GM23338 (cell line): Measurements from ENCODE around the gene MTCL1. TPM values are rescaled to one million over a fixed set of nuclear protein-coding genes. Genes with fewer than 3 reads are reported as not detected.

Experiments
- ATAC-seq: fragments of 200-7000 bp; cut with Tn5 transposase; 3 replicates; pipeline ENCODE4 v1.9.1; 2020
- DNase-seq: peaks from one replicate; pipeline ENCODE4 v3.0.0-alpha.2; 2015; ENCODE audit warnings: low spot score
- H2AFZ ChIP-seq: fragments of 200-600 bp; sonication (generic); 2 replicates; pipeline ENCODE4 v1.8.0; 2016; ENCODE audit warnings: antibody characterized with exemption, mild to moderate bottlenecking, moderate library complexity
- H3F3A ChIP-seq: fragments of 200-600 bp; sonication (generic); replicated peaks from 2 replicates; pipeline ENCODE4 v1.8.0; 2017; ENCODE audit warnings: antibody characterized with exemption, mixed run types, low read depth
- H3K27ac ChIP-seq: fragments of 200-600 bp; sonication (generic); 2 replicates; pipeline ENCODE4 v1.6.1; 2016; ENCODE audit warnings: low read depth
- H3K27me3 ChIP-seq: fragments of 200-600 bp; sonication (generic); 2 replicates; pipeline ENCODE4 v1.8.0; 2016; ENCODE audit warnings: mild to moderate bottlenecking, mixed run types, moderate library complexity; ENCODE audit not compliant: insufficient read depth
- H3K36me3 ChIP-seq: fragments of 200-600 bp; sonication (generic); 2 replicates; pipeline ENCODE4 v1.8.0; 2016; ENCODE audit warnings: mild to moderate bottlenecking; ENCODE audit not compliant: insufficient read depth
- H3K4me1 ChIP-seq: fragments of 200-600 bp; sonication (generic); 2 replicates; pipeline ENCODE4 v1.8.0; 2016; ENCODE audit warnings: mild to moderate bottlenecking, moderate library complexity; ENCODE audit not compliant: insufficient read depth
- H3K4me2 ChIP-seq: fragments of 200-600 bp; sonication (generic); 2 replicates; pipeline ENCODE4 v1.7.1; 2017; ENCODE audit warnings: mixed run types
- H3K4me3 ChIP-seq: fragments of 200-600 bp; sonication (generic); 2 replicates; pipeline ENCODE4 v1.6.1; 2016; ENCODE audit warnings: mixed run types
- H3K79me2 ChIP-seq: fragments of 200-600 bp; sonication (generic); replicated peaks from 2 replicates; pipeline ENCODE4 v1.8.0; 2017; ENCODE audit warnings: mild to moderate bottlenecking; ENCODE audit not compliant: insufficient read depth
- H3K9me2 ChIP-seq: fragments of 200-600 bp; sonication (generic); 2 replicates; pipeline ENCODE4 v1.8.0; 2017; ENCODE audit not compliant: insufficient read depth
- H4K20me1 ChIP-seq: fragments of 200-600 bp; sonication (generic); replicated peaks from 2 replicates; pipeline ENCODE4 v1.8.0; 2017; ENCODE audit warnings: mild to moderate bottlenecking; ENCODE audit not compliant: insufficient read depth
- H3K27ac Mint-ChIP-seq: 2 replicates; pipeline ENCODE4 v1.8.0; 2020; ENCODE audit warnings: inconsistent platforms, mild to moderate bottlenecking, moderate library complexity, mixed read lengths
- H3K27me3 Mint-ChIP-seq: 3 replicates; pipeline ENCODE4 v1.8.0; 2022; ENCODE audit warnings: low read depth, mild to moderate bottlenecking, moderate library complexity, mixed read lengths, inconsistent platforms; ENCODE audit not compliant: insufficient read depth, poor library complexity
- H3K36me3 Mint-ChIP-seq: 3 replicates; pipeline ENCODE4 v1.8.0; 2021; ENCODE audit warnings: low read depth, mild to moderate bottlenecking, inconsistent platforms, moderate library complexity, mixed read lengths
- H3K4me1 Mint-ChIP-seq: 3 replicates; pipeline ENCODE4 v1.8.0; 2020; ENCODE audit warnings: mild to moderate bottlenecking, inconsistent platforms, mixed read lengths
- H3K4me3 Mint-ChIP-seq: 3 replicates; pipeline ENCODE4 v1.8.0; 2021; ENCODE audit warnings: moderate library complexity, mild to moderate bottlenecking, inconsistent platforms, mixed read lengths
- H3K9me3 Mint-ChIP-seq: 3 replicates; pipeline ENCODE4 v1.8.0; 2020; ENCODE audit warnings: moderate library complexity, mild to moderate bottlenecking, inconsistent platforms, mixed read lengths
- CREB1 ChIP-seq: fragments of 250-450 bp; sonication (Bioruptor Pico); IDR thresholded peaks from 2 replicates; pipeline ENCODE4 v1.5.0; 2020; ENCODE audit warnings: low read depth, mild to moderate bottlenecking, moderate library complexity
- EZH2 ChIP-seq: fragments of 200-600 bp; sonication (generic); IDR thresholded peaks from one replicate; pipeline ENCODE4 v1.8.0; 2017; ENCODE audit warnings: antibody characterized with exemption, mild to moderate bottlenecking, low read depth; ENCODE audit not compliant: unreplicated experiment
- EZH2phosphoT487 ChIP-seq: fragments of 200-600 bp; sonication (generic); IDR thresholded peaks from one replicate; pipeline ENCODE4 v1.8.1; 2018; ENCODE audit warnings: antibody characterized with exemption; ENCODE audit not compliant: unreplicated experiment
- JUNB ChIP-seq: IDR thresholded peaks from one replicate; pipeline ENCODE4 v1.6.1; 2016; ENCODE audit warnings: antibody characterized with exemption; ENCODE audit not compliant: unreplicated experiment
- NANOG ChIP-seq: IDR thresholded peaks from 2 replicates; pipeline ENCODE4 v1.6.1; 2016; ENCODE audit warnings: antibody characterized with exemption, borderline replicate concordance
- STAT1 ChIP-seq: IDR thresholded peaks from one replicate; pipeline ENCODE4 v1.6.1; 2016; ENCODE audit warnings: antibody characterized with exemption; ENCODE audit not compliant: unreplicated experiment
- ZNF114 ChIP-seq: fragments of 250-450 bp; sonication (Bioruptor Pico); IDR thresholded peaks from 2 replicates; pipeline ENCODE4 v1.5.0; 2020; ENCODE audit warnings: mild to moderate bottlenecking, moderate library complexity
- ZNF331 ChIP-seq: fragments of 250-450 bp; sonication (Bioruptor Pico); IDR thresholded peaks from 2 replicates; pipeline ENCODE4 v1.5.0; 2020; ENCODE audit warnings: low read depth, mild to moderate bottlenecking, moderate library complexity
- polyA plus RNA-seq: library from polyadenylated mRNA; unstranded; fragments of >200 nt; fragmentation: Nextera tagmentation; extraction: Ambion mirVana; gene quantifications from 2 replicates; pipeline ENCODE4 v1.2.1, GENCODE V29; 2016
- total RNA-seq: library from RNA; depleted of rRNA; stranded (reverse); fragments of >200 nt; shearing (Covaris generic); gene quantifications from 2 replicates; pipeline ENCODE4 v1.2.3, GENCODE V29; 2014
- TF ChIP-seq, protein P1 (sequence below), 2 experiments: fragments of 200-600 bp in 1 of 2; sonication (generic) in 1 of 2; conservative IDR thresholded peaks; 2 replicates each; pipeline versions ENCODE4 v1.5.1 to v1.6.1; 2016 to 2017; ENCODE audit warnings: antibody characterized with exemption in 2 of 2, low read depth in 2 of 2, mild to moderate bottlenecking in 2 of 2, moderate library complexity in 1 of 2
- TF ChIP-seq, protein P2 (sequence below): fragments of 250-450 bp; sonication (Bioruptor Pico); IDR thresholded peaks from 2 replicates; pipeline ENCODE4 v1.5.0; 2020; ENCODE audit warnings: mild to moderate bottlenecking, moderate library complexity
- TF ChIP-seq, protein P3 (sequence below): IDR thresholded peaks from one replicate; pipeline ENCODE4 v1.6.1; 2018; ENCODE audit warnings: antibody characterized with exemption; ENCODE audit not compliant: unreplicated experiment
- TF ChIP-seq, protein P4 (sequence below): IDR thresholded peaks from 2 replicates; pipeline ENCODE4 v1.6.1; 2016; ENCODE audit warnings: antibody characterized with exemption

The MTCL1 gene
- total and polyA plus RNA-seq, 2 experiments from 2014 or later, result 14.4 to 45.0 TPM

DNA sequence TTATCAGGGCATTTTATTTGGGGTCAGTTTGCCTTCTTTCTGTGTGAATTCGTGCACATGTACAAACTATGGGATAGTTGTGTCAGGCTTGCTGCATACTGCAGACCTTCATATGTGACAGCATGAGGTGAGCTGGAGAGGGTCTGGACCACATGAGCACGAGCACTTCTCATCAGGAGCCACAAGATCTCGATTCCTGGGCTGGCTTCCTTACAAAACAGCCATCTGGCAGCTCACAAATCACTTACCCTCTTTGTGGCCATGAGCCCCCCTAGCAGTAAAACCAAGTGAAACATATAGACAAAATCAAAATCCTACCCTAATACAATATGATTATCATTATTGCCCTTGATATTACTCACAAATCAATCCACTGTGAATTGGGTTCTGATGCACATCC, 121.2 kb downstream of the MTCL1 start (continued):
- no peak for TF ChIP-seq ZNF114

DNA sequence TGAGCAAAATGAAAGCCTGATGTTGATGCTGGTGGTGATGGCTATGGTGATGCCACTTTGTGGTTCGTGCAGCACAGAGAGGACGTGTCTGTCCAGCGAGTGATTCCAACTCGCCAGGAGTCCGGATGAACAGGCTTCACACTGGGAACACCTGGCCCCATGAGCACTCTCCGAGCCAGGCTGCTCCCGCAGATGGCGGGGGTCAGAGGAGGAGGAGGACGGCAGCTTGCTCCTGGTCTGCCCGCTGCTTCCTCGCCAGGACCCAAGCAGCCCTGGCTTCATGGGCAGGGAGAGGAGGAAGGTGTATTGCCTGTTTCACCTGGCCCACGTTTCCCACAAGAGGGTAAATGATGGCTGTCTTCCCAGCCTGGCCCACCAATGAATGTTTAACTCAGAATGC, 121.6 kb downstream of the MTCL1 start:
- H2AFZ ChIP-seq, result no peak overlapping the region
- TF ChIP-seq EZH2, result no peak
- TF ChIP-seq, protein P1, sequence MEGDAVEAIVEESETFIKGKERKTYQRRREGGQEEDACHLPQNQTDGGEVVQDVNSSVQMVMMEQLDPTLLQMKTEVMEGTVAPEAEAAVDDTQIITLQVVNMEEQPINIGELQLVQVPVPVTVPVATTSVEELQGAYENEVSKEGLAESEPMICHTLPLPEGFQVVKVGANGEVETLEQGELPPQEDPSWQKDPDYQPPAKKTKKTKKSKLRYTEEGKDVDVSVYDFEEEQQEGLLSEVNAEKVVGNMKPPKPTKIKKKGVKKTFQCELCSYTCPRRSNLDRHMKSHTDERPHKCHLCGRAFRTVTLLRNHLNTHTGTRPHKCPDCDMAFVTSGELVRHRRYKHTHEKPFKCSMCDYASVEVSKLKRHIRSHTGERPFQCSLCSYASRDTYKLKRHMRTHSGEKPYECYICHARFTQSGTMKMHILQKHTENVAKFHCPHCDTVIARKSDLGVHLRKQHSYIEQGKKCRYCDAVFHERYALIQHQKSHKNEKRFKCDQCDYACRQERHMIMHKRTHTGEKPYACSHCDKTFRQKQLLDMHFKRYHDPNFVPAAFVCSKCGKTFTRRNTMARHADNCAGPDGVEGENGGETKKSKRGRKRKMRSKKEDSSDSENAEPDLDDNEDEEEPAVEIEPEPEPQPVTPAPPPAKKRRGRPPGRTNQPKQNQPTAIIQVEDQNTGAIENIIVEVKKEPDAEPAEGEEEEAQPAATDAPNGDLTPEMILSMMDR (conservative IDR thresholded peaks at IDR 0.05; ENCODE audit: low read depth in 2 of 2), result no peak
- no peak for TF ChIP-seq EZH2phosphoT487
- TF ChIP-seq, protein P2, sequence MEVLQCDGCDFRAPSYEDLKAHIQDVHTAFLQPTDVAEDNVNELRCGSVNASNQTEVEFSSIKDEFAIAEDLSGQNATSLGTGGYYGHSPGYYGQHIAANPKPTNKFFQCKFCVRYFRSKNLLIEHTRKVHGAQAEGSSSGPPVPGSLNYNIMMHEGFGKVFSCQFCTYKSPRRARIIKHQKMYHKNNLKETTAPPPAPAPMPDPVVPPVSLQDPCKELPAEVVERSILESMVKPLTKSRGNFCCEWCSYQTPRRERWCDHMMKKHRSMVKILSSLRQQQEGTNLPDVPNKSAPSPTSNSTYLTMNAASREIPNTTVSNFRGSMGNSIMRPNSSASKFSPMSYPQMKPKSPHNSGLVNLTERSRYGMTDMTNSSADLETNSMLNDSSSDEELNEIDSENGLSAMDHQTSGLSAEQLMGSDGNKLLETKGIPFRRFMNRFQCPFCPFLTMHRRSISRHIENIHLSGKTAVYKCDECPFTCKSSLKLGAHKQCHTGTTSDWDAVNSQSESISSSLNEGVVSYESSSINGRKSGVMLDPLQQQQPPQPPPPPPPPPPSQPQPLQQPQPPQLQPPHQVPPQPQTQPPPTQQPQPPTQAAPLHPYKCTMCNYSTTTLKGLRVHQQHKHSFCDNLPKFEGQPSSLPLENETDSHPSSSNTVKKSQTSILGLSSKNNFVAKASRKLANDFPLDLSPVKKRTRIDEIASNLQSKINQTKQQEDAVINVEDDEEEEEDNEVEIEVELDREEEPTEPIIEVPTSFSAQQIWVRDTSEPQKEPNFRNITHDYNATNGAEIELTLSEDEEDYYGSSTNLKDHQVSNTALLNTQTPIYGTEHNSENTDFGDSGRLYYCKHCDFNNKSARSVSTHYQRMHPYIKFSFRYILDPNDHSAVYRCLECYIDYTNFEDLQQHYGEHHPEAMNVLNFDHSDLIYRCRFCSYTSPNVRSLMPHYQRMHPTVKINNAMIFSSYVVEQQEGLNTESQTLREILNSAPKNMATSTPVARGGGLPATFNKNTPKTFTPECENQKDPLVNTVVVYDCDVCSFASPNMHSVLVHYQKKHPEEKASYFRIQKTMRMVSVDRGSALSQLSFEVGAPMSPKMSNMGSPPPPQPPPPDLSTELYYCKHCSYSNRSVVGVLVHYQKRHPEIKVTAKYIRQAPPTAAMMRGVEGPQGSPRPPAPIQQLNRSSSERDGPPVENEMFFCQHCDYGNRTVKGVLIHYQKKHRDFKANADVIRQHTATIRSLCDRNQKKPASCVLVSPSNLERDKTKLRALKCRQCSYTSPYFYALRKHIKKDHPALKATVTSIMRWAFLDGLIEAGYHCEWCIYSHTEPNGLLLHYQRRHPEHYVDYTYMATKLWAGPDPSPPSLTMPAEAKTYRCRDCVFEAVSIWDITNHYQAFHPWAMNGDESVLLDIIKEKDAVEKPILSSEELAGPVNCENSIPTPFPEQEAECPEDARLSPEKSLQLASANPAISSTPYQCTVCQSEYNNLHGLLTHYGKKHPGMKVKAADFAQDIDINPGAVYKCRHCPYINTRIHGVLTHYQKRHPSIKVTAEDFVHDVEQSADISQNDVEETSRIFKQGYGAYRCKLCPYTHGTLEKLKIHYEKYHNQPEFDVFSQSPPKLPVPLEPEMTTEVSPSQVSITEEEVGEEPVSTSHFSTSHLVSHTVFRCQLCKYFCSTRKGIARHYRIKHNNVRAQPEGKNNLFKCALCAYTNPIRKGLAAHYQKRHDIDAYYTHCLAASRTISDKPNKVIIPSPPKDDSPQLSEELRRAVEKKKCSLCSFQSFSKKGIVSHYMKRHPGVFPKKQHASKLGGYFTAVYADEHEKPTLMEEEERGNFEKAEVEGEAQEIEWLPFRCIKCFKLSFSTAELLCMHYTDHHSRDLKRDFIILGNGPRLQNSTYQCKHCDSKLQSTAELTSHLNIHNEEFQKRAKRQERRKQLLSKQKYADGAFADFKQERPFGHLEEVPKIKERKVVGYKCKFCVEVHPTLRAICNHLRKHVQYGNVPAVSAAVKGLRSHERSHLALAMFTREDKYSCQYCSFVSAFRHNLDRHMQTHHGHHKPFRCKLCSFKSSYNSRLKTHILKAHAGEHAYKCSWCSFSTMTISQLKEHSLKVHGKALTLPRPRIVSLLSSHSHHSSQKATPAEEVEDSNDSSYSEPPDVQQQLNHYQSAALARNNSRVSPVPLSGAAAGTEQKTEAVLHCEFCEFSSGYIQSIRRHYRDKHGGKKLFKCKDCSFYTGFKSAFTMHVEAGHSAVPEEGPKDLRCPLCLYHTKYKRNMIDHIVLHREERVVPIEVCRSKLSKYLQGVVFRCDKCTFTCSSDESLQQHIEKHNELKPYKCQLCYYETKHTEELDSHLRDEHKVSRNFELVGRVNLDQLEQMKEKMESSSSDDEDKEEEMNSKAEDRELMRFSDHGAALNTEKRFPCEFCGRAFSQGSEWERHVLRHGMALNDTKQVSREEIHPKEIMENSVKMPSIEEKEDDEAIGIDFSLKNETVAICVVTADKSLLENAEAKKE (CRISPR knock-in tag), result no peak
- TF ChIP-seq CREB1, result no peak
- no peak for TF ChIP-seq NANOG
- no peak for TF ChIP-seq ZNF114
- TF ChIP-seq STAT1, result no peak
- no peak for TF ChIP-seq ZNF331
- TF ChIP-seq, protein P3, sequence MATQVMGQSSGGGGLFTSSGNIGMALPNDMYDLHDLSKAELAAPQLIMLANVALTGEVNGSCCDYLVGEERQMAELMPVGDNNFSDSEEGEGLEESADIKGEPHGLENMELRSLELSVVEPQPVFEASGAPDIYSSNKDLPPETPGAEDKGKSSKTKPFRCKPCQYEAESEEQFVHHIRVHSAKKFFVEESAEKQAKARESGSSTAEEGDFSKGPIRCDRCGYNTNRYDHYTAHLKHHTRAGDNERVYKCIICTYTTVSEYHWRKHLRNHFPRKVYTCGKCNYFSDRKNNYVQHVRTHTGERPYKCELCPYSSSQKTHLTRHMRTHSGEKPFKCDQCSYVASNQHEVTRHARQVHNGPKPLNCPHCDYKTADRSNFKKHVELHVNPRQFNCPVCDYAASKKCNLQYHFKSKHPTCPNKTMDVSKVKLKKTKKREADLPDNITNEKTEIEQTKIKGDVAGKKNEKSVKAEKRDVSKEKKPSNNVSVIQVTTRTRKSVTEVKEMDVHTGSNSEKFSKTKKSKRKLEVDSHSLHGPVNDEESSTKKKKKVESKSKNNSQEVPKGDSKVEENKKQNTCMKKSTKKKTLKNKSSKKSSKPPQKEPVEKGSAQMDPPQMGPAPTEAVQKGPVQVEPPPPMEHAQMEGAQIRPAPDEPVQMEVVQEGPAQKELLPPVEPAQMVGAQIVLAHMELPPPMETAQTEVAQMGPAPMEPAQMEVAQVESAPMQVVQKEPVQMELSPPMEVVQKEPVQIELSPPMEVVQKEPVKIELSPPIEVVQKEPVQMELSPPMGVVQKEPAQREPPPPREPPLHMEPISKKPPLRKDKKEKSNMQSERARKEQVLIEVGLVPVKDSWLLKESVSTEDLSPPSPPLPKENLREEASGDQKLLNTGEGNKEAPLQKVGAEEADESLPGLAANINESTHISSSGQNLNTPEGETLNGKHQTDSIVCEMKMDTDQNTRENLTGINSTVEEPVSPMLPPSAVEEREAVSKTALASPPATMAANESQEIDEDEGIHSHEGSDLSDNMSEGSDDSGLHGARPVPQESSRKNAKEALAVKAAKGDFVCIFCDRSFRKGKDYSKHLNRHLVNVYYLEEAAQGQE, result no peak
- no peak for TF ChIP-seq JUNB
- TF ChIP-seq, protein P4, sequence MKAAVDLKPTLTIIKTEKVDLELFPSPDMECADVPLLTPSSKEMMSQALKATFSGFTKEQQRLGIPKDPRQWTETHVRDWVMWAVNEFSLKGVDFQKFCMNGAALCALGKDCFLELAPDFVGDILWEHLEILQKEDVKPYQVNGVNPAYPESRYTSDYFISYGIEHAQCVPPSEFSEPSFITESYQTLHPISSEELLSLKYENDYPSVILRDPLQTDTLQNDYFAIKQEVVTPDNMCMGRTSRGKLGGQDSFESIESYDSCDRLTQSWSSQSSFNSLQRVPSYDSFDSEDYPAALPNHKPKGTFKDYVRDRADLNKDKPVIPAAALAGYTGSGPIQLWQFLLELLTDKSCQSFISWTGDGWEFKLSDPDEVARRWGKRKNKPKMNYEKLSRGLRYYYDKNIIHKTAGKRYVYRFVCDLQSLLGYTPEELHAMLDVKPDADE, result no peak
- H3K36me3 Mint-ChIP-seq, result peaks cover 51% of the 10 kb centered on the region
- no peak for DNase-seq
- H3K27ac ChIP-seq, result 0 out of 2 replicates have a peak overlapping the region, but pooled peaks have one; percentile 32
- no peaks in the 10 kb centered on the region for H3K9me2 ChIP-seq
- no peaks in the 10 kb centered on the region for H4K20me1 ChIP-seq
- no peak overlapping the region for H3K4me2 ChIP-seq
- H3K4me3 Mint-ChIP-seq, result no peak overlapping the region
- H3K4me1 Mint-ChIP-seq, result peaks cover 22% of the 10 kb centered on the region
- ATAC-seq, result no peak
- H3K36me3 ChIP-seq, result no peaks in the 10 kb centered on the region
- H3K9me3 Mint-ChIP-seq, result no peaks in the 10 kb centered on the region
- no peaks in the 10 kb centered on the region for H3K79me2 ChIP-seq
- H3K4me1 ChIP-seq, result no peaks in the 10 kb centered on the region
- no peaks in the 10 kb centered on the region for H3F3A ChIP-seq
- no peak overlapping the region for H3K4me3 ChIP-seq
- no peaks in the 10 kb centered on the region for H3K27me3 Mint-ChIP-seq
- no peaks in the 10 kb centered on the region for H3K27me3 ChIP-seq
- H3K27ac Mint-ChIP-seq, result no peak overlapping the region; the same call in 1 of the 2 replicates
